ENCODE measurements around the gene PGLYRP3.

DNA sequence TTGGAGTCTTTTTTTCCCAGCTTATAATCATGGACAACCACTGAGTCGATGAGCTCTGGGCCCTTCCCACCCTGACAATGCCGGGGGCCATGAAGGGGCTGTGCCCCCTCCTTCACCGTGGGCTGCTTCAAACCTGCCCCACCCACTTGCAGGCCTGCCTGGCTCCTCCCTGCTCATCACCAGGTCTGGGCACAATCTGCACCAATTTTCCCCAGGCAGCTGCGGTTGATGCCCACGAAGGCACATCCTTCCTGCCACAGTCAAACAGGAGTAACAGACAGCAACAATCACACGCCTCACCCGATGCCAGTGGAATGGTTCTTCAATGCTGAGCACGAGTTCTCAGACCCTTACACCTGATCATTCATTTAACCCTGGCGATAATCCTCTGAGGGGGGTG, 18.9 kb downstream of the PGLYRP3 start:
- TF ChIP-seq, protein P1, sequence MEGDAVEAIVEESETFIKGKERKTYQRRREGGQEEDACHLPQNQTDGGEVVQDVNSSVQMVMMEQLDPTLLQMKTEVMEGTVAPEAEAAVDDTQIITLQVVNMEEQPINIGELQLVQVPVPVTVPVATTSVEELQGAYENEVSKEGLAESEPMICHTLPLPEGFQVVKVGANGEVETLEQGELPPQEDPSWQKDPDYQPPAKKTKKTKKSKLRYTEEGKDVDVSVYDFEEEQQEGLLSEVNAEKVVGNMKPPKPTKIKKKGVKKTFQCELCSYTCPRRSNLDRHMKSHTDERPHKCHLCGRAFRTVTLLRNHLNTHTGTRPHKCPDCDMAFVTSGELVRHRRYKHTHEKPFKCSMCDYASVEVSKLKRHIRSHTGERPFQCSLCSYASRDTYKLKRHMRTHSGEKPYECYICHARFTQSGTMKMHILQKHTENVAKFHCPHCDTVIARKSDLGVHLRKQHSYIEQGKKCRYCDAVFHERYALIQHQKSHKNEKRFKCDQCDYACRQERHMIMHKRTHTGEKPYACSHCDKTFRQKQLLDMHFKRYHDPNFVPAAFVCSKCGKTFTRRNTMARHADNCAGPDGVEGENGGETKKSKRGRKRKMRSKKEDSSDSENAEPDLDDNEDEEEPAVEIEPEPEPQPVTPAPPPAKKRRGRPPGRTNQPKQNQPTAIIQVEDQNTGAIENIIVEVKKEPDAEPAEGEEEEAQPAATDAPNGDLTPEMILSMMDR (IDR thresholded peaks at IDR 0.05): no peak
- no peak for TF ChIP-seq POLR2A (IDR thresholded peaks at IDR 0.05)

Measured in breast epithelium (tissue), 3 donors.